ENCODE measurements around the gene PIK3R5. TPM values are rescaled to one million over a fixed set of nuclear protein-coding genes. Genes with fewer than 3 reads are reported as not detected.

PIK3R5 gene
- total RNA-seq, 2 experiments from 2014 or later: 153 to 159 TPM

DNA sequence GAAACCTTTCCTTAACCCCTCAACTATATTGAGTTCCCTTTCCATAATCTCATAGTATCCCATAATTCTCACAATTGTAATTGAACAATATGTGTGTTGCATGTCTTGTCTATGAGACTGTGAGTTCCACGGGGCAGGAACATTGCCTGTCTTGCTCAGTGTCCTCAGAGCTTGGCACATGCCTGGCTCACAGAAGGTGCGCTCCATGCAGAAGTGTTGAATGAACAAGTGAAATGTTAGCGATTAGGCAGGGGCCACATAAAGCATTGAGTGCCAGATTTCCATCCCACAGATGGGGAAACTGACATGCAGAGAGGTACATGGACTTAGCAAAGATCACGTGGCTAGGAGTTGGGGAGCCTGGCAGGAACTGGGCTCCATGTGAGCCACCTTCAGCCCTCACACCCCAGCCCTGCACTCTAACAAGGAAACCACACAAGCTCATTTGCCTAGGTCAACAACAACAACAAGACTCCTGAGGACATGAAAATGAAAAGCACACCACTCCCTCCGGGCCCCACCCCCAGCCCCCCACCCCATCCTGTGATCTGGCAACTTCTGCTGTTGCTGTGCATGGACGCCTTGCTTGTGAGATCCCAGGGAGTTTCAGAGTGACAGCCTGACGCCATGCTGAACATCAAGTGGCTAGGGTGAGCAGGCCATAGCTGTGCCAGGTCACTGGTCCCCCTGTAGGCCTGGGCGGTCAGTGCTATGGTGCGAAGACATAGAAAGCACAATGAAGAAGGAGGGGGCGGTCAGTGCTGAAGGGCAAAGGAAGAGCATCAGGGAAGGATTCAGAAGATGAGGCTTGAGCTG lies 5.0 kb downstream of the PIK3R5 start:
- TF ChIP-seq, protein P1, sequence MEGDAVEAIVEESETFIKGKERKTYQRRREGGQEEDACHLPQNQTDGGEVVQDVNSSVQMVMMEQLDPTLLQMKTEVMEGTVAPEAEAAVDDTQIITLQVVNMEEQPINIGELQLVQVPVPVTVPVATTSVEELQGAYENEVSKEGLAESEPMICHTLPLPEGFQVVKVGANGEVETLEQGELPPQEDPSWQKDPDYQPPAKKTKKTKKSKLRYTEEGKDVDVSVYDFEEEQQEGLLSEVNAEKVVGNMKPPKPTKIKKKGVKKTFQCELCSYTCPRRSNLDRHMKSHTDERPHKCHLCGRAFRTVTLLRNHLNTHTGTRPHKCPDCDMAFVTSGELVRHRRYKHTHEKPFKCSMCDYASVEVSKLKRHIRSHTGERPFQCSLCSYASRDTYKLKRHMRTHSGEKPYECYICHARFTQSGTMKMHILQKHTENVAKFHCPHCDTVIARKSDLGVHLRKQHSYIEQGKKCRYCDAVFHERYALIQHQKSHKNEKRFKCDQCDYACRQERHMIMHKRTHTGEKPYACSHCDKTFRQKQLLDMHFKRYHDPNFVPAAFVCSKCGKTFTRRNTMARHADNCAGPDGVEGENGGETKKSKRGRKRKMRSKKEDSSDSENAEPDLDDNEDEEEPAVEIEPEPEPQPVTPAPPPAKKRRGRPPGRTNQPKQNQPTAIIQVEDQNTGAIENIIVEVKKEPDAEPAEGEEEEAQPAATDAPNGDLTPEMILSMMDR (IDR thresholded peaks at IDR 0.05): no peak
- Histone ChIP-seq H3K4me3 (ENCODE audit: low read length) (no peak overlapping the region), H3K36me3 (ENCODE audit: insufficient read depth, low read length) (peaks cover 46% of the 10 kb centered on the region), H3K27me3 (ENCODE audit: control insufficient read depth in 1 of 2, insufficient read depth in 2 of 2, low read length in 2 of 2) (no peaks in the 10 kb centered on the region), H3K4me1 (ENCODE audit: insufficient read depth, low read length) (peaks cover 90% of the 10 kb centered on the region), H3K9me3 (ENCODE audit: control insufficient read depth in 1 of 2, insufficient read depth in 1 of 2, low read length in 2 of 2) (no peaks in the 10 kb centered on the region), H3K27ac (ENCODE audit: low read depth in 1 of 2, low read length in 2 of 2) (peak overlapping the region in 1 of 2 donors; percentile 16)
- POLR2A ChIA-PET: interaction anchor here (1.2 to 1.4 kb wide), 2 partner anchors 19 to 60 kb away, joined by 3 to 4 read pairs; no protein-coding TSS in a partner anchor
- H3K36me3 Mint-ChIP-seq (ENCODE audit: low read depth): peaks cover 79% of the 10 kb centered on the region
- H3K4me3 Mint-ChIP-seq: peak overlapping the region; percentile 52
- H3K27me3 Mint-ChIP-seq: no peaks in the 10 kb centered on the region
- ATAC-seq (ENCODE audit: poor library complexity) (no peak), DNase-seq (peak in 2 of 14 experiments; percentile 29 to 54)
- intact Hi-C loops (cut with DNase I, micrococcal nuclease): loop anchor here in 1 of 2 experiments (5.0 kb wide), 1 partner anchor 38 kb away; no protein-coding TSS in a partner anchor
- H3K4me1 Mint-ChIP-seq (ENCODE audit: low read depth): peaks cover 91% of the 10 kb centered on the region
- no peaks in the 10 kb centered on the region for H3K9me3 Mint-ChIP-seq
- H3K27ac Mint-ChIP-seq: peak overlapping the region; percentile 92
- CTCF ChIA-PET: no interaction called here

DNA sequence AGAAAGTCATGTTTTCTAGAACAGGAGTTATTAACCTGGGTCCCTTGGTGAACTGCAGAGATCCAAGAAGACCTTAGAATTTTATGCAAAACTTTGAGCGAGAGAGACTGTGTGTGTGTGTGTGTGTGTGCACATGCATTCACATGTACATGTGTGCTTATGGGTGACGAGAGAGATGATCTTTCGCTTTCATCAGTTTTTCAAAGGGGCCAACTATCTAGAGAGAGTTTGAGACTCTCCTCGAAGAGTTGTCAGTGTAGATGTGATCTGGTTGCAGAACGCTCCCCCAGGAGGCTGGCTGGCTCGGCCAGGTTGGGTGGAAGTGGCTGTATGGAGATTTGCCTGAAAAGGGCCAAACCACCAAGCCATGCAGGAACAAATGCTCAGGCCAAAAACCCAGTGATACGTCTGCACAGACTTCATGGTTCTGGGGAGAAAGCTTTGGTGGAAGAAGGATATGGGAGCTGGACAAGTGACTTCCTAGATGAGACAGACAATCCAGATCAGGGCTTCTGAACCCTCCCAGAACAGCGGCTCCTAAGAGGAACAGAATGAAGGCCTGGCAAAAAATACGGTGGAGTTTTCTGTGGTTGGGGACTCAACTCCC lies 6.1 kb downstream of the PIK3R5 start:
- Mint-ChIP-seq H3K27ac (peak overlapping the region; percentile 92), H3K4me3 (peak overlapping the region; percentile 55), H3K36me3 (ENCODE audit: low read depth) (peaks cover 74% of the 10 kb centered on the region), H3K9me3 (no peaks in the 10 kb centered on the region), H3K4me1 (ENCODE audit: low read depth) (peaks cover 94% of the 10 kb centered on the region), H3K27me3 (no peaks in the 10 kb centered on the region)
- Histone ChIP-seq H3K4me3 (ENCODE audit: low read length) (no peak overlapping the region), H3K27me3 (ENCODE audit: control insufficient read depth in 1 of 2, insufficient read depth in 2 of 2, low read length in 2 of 2) (no peaks in the 10 kb centered on the region), H3K9me3 (ENCODE audit: control insufficient read depth in 1 of 2, insufficient read depth in 1 of 2, low read length in 2 of 2) (no peaks in the 10 kb centered on the region), H3K36me3 (ENCODE audit: insufficient read depth, low read length) (peaks cover 54% of the 10 kb centered on the region), H3K4me1 (ENCODE audit: insufficient read depth, low read length) (peaks cover 95% of the 10 kb centered on the region), H3K27ac (ENCODE audit: low read depth in 1 of 2, low read length in 2 of 2) (peak overlapping the region in 1 of 2 donors; percentile 51)
- TF ChIP-seq, protein P1 (IDR thresholded peaks at IDR 0.05): no peak
- DNase-seq (no peak), ATAC-seq (ENCODE audit: poor library complexity) (no peak)
- ChIA-PET POLR2A (interaction anchor here (1.1 kb wide), 1 partner anchor 60 kb away, joined by 4 read pairs; no protein-coding TSS in a partner anchor), CTCF (interaction anchor here (1.3 kb wide), 1 partner anchor 10 kb away, joined by 3 read pairs; no protein-coding TSS in a partner anchor)
- intact Hi-C loops (cut with DNase I, micrococcal nuclease): loop anchor here in 1 of 2 experiments (10.0 kb wide), 1 partner anchor 525 kb away; the partner anchor contains the start of gene NDEL1

- POLR2A ChIA-PET: interaction anchor here (1.2 to 1.8 kb wide), 3 partner anchors 10 to 16 kb away, joined by 3 to 8 read pairs (median 5); no protein-coding TSS in a partner anchor
- intact Hi-C loops (cut with DNase I, micrococcal nuclease): loop anchor here in 1 of 2 experiments (10.0 kb wide), 1 partner anchor 523 kb away; the partner anchor contains the start of gene NDEL1
- Mint-ChIP-seq H3K9me3 (no peaks in the 10 kb centered on the region), H3K4me3 (peak overlapping the region; percentile 8), H3K27me3 (no peaks in the 10 kb centered on the region), H3K36me3 (ENCODE audit: low read depth) (peaks cover 71% of the 10 kb centered on the region), H3K4me1 (ENCODE audit: low read depth) (peaks cover 93% of the 10 kb centered on the region), H3K27ac (peak overlapping the region; percentile 92)
- DNase-seq (no peak), ATAC-seq (ENCODE audit: poor library complexity) (no peak)
- no peak overlapping the region for H3K4me3 ChIP-seq (ENCODE audit: low read length)
- H3K4me1 ChIP-seq (ENCODE audit: insufficient read depth, low read length): peaks cover 95% of the 10 kb centered on the region
- peak overlapping the region in 1 of 2 donors; percentile 34 for H3K27ac ChIP-seq (ENCODE audit: low read depth in 1 of 2, low read length in 2 of 2)
- H3K27me3 ChIP-seq (ENCODE audit: control insufficient read depth in 1 of 2, insufficient read depth in 2 of 2, low read length in 2 of 2): no peaks in the 10 kb centered on the region
- peaks cover 46% of the 10 kb centered on the region for H3K36me3 ChIP-seq (ENCODE audit: insufficient read depth, low read length)
- CTCF ChIA-PET: interaction anchor here (2.6 kb wide), 1 partner anchor 40 kb away, joined by 8 read pairs; no protein-coding TSS in a partner anchor
- H3K9me3 ChIP-seq (ENCODE audit: control insufficient read depth in 1 of 2, insufficient read depth in 1 of 2, low read length in 2 of 2): no peaks in the 10 kb centered on the region
- TF ChIP-seq, protein P1 (IDR thresholded peaks at IDR 0.05): no peak
Measured at GRCh38 chr17:8957721-8958120, 7.8 kb downstream of the PIK3R5 start.

Measured in CD4-positive, alpha-beta T cell (primary cell).